Natural killer cell (primary cell): ENCODE data around the gene RNF13. TPM values are rescaled to one million over a fixed set of nuclear protein-coding genes. Genes with fewer than 3 reads are reported as not detected.

Experiments
- ATAC-seq, 3 donors: fragments of 150-1000 bp in 2 of 3; fragments of 200-7000 bp in 1 of 3; cut with Tn5 transposase; 1 replicate in 1 of 3; 2 replicates in 2 of 3; pipeline ENCODE4 v1.10.0; 2021; ENCODE audit warnings: mild to moderate bottlenecking in 2 of 3, moderate library complexity in 2 of 3
- DNase-seq, 2 donors: peaks; one replicate each; pipeline versions ENCODE4 v3.0.0 to v3.0.0-alpha.2; 2013 to 2021; ENCODE audit warnings: mixed read lengths in 1 of 2
- H3K27ac ChIP-seq: one replicate; pipeline ENCODE4 v1.5.1; 2013; ENCODE audit warnings: mild to moderate bottlenecking, low read length
- H3K27me3 ChIP-seq: one replicate; pipeline ENCODE4 v1.6.1; 2013; ENCODE audit warnings: low read length; ENCODE audit not compliant: control insufficient read depth, insufficient read depth
- H3K36me3 ChIP-seq: one replicate; pipeline ENCODE4 v1.6.1; 2013; ENCODE audit warnings: low read length; ENCODE audit not compliant: control insufficient read depth, insufficient read depth
- H3K4me1 ChIP-seq: one replicate; pipeline ENCODE4 v1.6.1; 2013; ENCODE audit warnings: low read length; ENCODE audit not compliant: control insufficient read depth, insufficient read depth
- H3K4me3 ChIP-seq: one replicate; pipeline ENCODE4 v1.5.1; 2013; ENCODE audit warnings: low read length
- H3K9me3 ChIP-seq: one replicate; pipeline ENCODE4 v1.6.1; 2013; ENCODE audit warnings: low read length; ENCODE audit not compliant: control insufficient read depth, insufficient read depth
- H3K27ac Mint-ChIP-seq, 2 donors: one replicate each; pipeline ENCODE4 v1.8.0; 2022; ENCODE audit warnings: mild to moderate bottlenecking in 2 of 2, mixed read lengths in 2 of 2, moderate library complexity in 1 of 2
- H3K27me3 Mint-ChIP-seq, 2 donors: one replicate each; pipeline ENCODE4 v1.8.0; 2022; ENCODE audit warnings: low read depth in 2 of 2, mixed read lengths in 2 of 2
- H3K36me3 Mint-ChIP-seq: one replicate; pipeline ENCODE4 v1.8.0; 2022; ENCODE audit warnings: mixed read lengths
- H3K4me1 Mint-ChIP-seq, 2 donors: one replicate each; pipeline ENCODE4 v1.8.0; 2022; ENCODE audit warnings: mixed read lengths in 2 of 2
- H3K4me3 Mint-ChIP-seq: one replicate; pipeline ENCODE4 v1.8.0; 2022; ENCODE audit warnings: mild to moderate bottlenecking, moderate library complexity, mixed read lengths
- H3K9me3 Mint-ChIP-seq, 2 donors: one replicate each; pipeline ENCODE4 v1.8.0; 2022; ENCODE audit warnings: mixed read lengths in 2 of 2
- CTCF ChIP-seq: fragments of 200-600 bp; IDR thresholded peaks from one replicate; pipeline ENCODE4 v1.8.0; 2022; ENCODE audit warnings: antibody characterized with exemption
- WGBS: methylation state at CpG from one replicate; pipeline ENCODE4 v1.1.7; 2013; ENCODE audit warnings: missing lambda C conversion rate; ENCODE audit not compliant: insufficient coverage; 5-methylcytosine and 5-hydroxymethylcytosine counted together
- intact Hi-C: fragments of 100-400 bp; cut with micrococcal nuclease; formaldehyde crosslinking; loops from one replicate; pipeline ENCODE4 v1.14.2; 2022
- total RNA-seq, 4 donors: library from RNA; stranded (reverse); fragments of 120-200 nt in 1 of 4; gene quantifications; one replicate each; pipeline versions ENCODE4 v1.2.3 to v1.2.4, GENCODE V29; 2013 to 2022

Gene RNF13
- total RNA-seq, 3 donors from 2014 or later (not counting 1 experiment from before 2014, with no cell fraction given), result 57.4 to 69.7 (median 66.6) TPM

- ATAC-seq (no peak), DNase-seq (no peak)
- H3K36me3 ChIP-seq, result no peaks in the 10 kb centered on the region
- H3K4me3 ChIP-seq, result no peak overlapping the region
- no peak overlapping the region for H3K4me3 Mint-ChIP-seq
- H3K27ac Mint-ChIP-seq, result no peak overlapping the region
- H3K9me3 ChIP-seq, result no peaks in the 10 kb centered on the region
- H3K27me3 ChIP-seq, result no peaks in the 10 kb centered on the region
- H3K27me3 Mint-ChIP-seq, result peaks cover 19 to 35% of the 10 kb centered on the region in 2 donors
- H3K4me1 Mint-ChIP-seq, result no peaks in the 10 kb centered on the region
- no peaks in the 10 kb centered on the region for H3K36me3 Mint-ChIP-seq
- TF ChIP-seq CTCF, result no peak
- no peaks in the 10 kb centered on the region for H3K4me1 ChIP-seq
- H3K27ac ChIP-seq, result no peak overlapping the region
- no peaks in the 10 kb centered on the region for H3K9me3 Mint-ChIP-seq
- intact Hi-C loops, result no loop called here
- no CpG with 5 or more reads among the region's 1 CpG for WGBS
Measured at GRCh38 chr3:149801195-149801594, 11.8 kb upstream of the RNF13 start.

- DNase-seq (no peak), ATAC-seq (no peak)
- no peaks in the 10 kb centered on the region for H3K36me3 ChIP-seq
- H3K36me3 Mint-ChIP-seq, result no peaks in the 10 kb centered on the region
- H3K27ac ChIP-seq, result no peak overlapping the region
- no peaks in the 10 kb centered on the region for H3K27me3 ChIP-seq
- no peaks in the 10 kb centered on the region for H3K4me1 Mint-ChIP-seq
- no peaks in the 10 kb centered on the region for H3K9me3 Mint-ChIP-seq
- no peaks in the 10 kb centered on the region for H3K9me3 ChIP-seq
- no peak for TF ChIP-seq CTCF
- WGBS, result 76% methylated on average over 5 of the region's 5 CpGs
- intact Hi-C loops, result no loop called here
- H3K4me3 ChIP-seq, result no peak overlapping the region
- peaks cover 23 to 39% of the 10 kb centered on the region in 2 donors for H3K27me3 Mint-ChIP-seq
- no peak overlapping the region for H3K27ac Mint-ChIP-seq
- H3K4me3 Mint-ChIP-seq, result no peak overlapping the region
- no peaks in the 10 kb centered on the region for H3K4me1 ChIP-seq
Measured at GRCh38 chr3:149801639-149802038, 11.4 kb upstream of the RNF13 start.

DNA sequence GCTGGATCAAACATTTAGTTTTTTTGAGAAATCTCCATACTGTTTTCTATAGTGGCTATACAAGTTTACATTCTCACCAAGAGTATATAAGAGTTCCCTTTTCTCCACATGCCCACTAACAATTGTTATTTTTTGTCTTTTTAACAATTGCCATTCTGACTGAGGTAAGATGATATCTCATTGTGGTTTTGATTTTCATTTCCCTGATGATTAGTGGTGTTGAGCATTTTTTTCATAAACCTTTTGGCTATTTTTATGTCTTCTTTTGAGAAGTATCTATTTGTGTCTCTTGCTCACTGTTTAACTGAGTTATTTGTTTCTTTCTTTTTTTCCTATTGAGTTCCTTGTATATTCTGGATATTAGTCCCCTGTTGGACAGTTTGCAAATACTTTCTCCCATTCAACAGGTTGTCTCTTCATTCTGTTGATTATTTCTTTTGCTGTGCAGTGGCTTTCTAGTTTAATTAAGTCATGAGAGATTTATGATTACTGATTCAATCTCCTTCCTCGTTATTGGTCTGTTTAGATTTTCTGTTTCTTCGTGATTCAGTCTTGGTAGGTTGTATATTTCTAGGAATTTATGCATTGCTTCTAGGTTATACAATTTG, 6.7 kb upstream of the RNF13 start:
- H3K4me1 ChIP-seq, result no peaks in the 10 kb centered on the region
- no peaks in the 10 kb centered on the region for H3K27me3 ChIP-seq
- no peak overlapping the region for H3K4me3 ChIP-seq
- Mint-ChIP-seq H3K9me3 (no peaks in the 10 kb centered on the region), H3K27ac (no peak overlapping the region), H3K4me3 (no peak overlapping the region), H3K4me1 (no peaks in the 10 kb centered on the region), H3K36me3 (no peaks in the 10 kb centered on the region), H3K27me3 (peaks cover 20 to 35% of the 10 kb centered on the region in 2 donors)
- WGBS, result 0% methylated on average over 1 of the region's 2 CpGs
- DNase-seq, result no peak
- no peak for TF ChIP-seq CTCF
- H3K36me3 ChIP-seq, result no peaks in the 10 kb centered on the region
- H3K27ac ChIP-seq, result no peak overlapping the region
- intact Hi-C loops, result no loop called here
- no peak for ATAC-seq
- H3K9me3 ChIP-seq, result no peaks in the 10 kb centered on the region

- H3K36me3 Mint-ChIP-seq, result no peaks in the 10 kb centered on the region
- intact Hi-C loops, result no loop called here
- 29% methylated on average over 4 of the region's 4 CpGs for WGBS
Measured at GRCh38 chr3:149808209-149808829, 4.7 kb upstream of the RNF13 start.

More at GRCh38 chr3:149808209-149808829, 4.7 kb upstream of the RNF13 start:
- Mint-ChIP-seq H3K4me1 (peaks cover 8 to 11% of the 10 kb centered on the region in 2 donors), H3K27ac (no peak overlapping the region), H3K4me3 (no peak overlapping the region), H3K27me3 (peaks cover 17 to 31% of the 10 kb centered on the region in 2 donors), H3K9me3 (no peaks in the 10 kb centered on the region)
- Histone ChIP-seq H3K27me3 (no peaks in the 10 kb centered on the region), H3K36me3 (no peaks in the 10 kb centered on the region), H3K4me1 (peaks cover 8% of the 10 kb centered on the region), H3K9me3 (no peaks in the 10 kb centered on the region), H3K27ac (no peak overlapping the region), H3K4me3 (no peak overlapping the region)
- TF ChIP-seq CTCF, result peak; percentile 77
- DNase-seq, result peak in 1 of 2 donors; percentile 75
- no peak for ATAC-seq
